K562 (cell line): ENCODE measurements around the gene SUDS3. TPM values are rescaled to one million over a fixed set of nuclear protein-coding genes. Genes with fewer than 3 reads are reported as not detected.
A peak's percentile ranks its signal among the peaks of the same experiment; 100 is the strongest.

Source experiments
- HDAC6 ChIP-seq: IDR thresholded peaks from 2 replicates; pipeline ENCODE4 v1.6.1; 2012; ENCODE audit warnings: low read depth, mild to moderate bottlenecking, control low read depth, inconsistent platforms, low read length, moderate library complexity
- PRDM10 ChIP-seq: fragments of 450-650 bp; IDR thresholded peaks from 2 replicates; pipeline ENCODE4 v1.6.1; 2018; ENCODE audit not compliant: partially characterized antibody
- PYGO2 ChIP-seq: fragments of 450-650 bp; IDR thresholded peaks from 2 replicates; pipeline ENCODE4 v1.6.1; 2016; ENCODE audit warnings: mild to moderate bottlenecking, missing genetic modification characterization, moderate library complexity, missing compliant biosample characterization
- TCF7L2 ChIP-seq: fragments of 150-350 bp; IDR thresholded peaks from 2 replicates; pipeline ENCODE4 v1.6.1; 2016; ENCODE audit warnings: low read depth, mild to moderate bottlenecking, low read length, moderate library complexity
- ZNF518B ChIP-seq: fragments of 250-450 bp; sonication (Bioruptor Pico); IDR thresholded peaks from 2 replicates; pipeline ENCODE4 v1.5.0; 2021; ENCODE audit warnings: mild to moderate bottlenecking, moderate library complexity
- polyA plus RNA-seq, 8 experiments: library from polyadenylated mRNA; depleted of rRNA in 4 of 8; stranded (reverse) in 5 of 8; unstranded in 3 of 8; fragments of >200 nt; fragmentation: Nextera tagmentation in 2 of 8; fragmentation: Illumina TruSeq in 1 of 8; extraction: Ambion mirVana in 2 of 8; extraction: Trizol in 1 of 8; gene quantifications; 2 replicates each; pipeline versions ENCODE4 v1.2.1 to v1.2.3, GENCODE V29; 2011 to 2014; ENCODE audit warnings: inconsistent platforms in 1 of 8, missing spikeins in 1 of 8
- total RNA-seq, 7 experiments: library from RNA; depleted of rRNA in 6 of 7; stranded (reverse); fragments of >200 nt in 6 of 7; fragmentation: Illumina TruSeq in 2 of 7; extraction: Trizol in 2 of 7; gene quantifications; 2 replicates each; pipeline versions ENCODE4 v1.2.1 to v1.2.3, GENCODE V29; 2011 to 2021; ENCODE audit warnings: low replicate concordance in 1 of 7

Gene SUDS3
- total and polyA plus RNA-seq, 9 of the 15 experiments (the other 6 are each of a cell fraction or from before 2014, with no cell fraction given) = 6.6 to 30.5 (median 23.3) TPM

- no peak for TF ChIP-seq ZNF518B (CRISPR knock-in tag)
- TF ChIP-seq PRDM10 = peak; percentile 92
- no peak for TF ChIP-seq PYGO2 (tag)
- TF ChIP-seq TCF7L2 = no peak
- no peak for TF ChIP-seq HDAC6
Observed at GRCh38 chr12:118459110-118459509, 82.8 kb downstream of the SUDS3 start (continued).
